Ammon's horn (tissue), 1 donor: Measurements from ENCODE around the gene CALY.

Experiments used
- DNase-seq: peaks from one replicate; pipeline ENCODE4 v3.0.0-alpha.2; 2016; ENCODE audit warnings: low spot score

The CALY gene

DNA sequence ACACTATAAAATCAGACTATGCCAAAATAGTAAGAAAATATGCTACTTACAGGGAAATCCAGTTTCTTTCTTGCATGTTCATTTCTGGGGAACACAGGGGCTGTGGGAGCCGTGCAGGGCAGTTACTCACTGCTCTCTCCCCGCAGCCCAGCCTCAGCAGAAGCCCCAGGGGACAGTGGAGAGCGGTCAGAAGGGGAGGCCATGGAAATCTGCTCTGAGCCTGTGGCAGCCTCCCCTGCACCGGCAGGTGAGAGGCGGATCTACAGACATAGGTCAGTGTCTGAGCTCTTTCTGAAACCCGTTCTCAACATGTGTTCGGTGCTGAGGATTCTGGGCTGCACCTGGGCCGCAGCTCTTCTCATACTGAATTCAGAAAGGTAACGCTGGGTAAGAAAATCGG, 25.1 kb downstream of the CALY start:
- DNase-seq, result no peak

DNA sequence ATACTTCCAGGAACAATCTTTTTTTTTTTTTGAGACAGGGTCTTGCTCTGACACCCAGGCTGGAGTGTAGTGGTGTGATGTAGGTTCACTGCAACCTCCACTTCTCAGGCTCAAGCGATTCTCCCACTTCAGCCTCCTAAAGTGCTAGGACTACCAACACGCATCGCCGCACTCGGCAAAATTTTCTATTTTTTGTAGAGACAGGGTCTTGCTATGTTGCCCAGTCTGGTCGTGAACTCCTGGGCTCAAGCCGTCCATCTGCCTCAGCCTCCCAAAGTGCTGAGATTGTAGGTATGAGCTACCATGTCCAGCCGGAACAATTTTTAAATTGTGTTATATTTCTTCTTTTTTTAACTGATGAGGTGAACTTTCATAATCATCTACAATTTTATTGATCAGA, 25.9 kb downstream of the CALY start:
- no peak for DNase-seq

DNA sequence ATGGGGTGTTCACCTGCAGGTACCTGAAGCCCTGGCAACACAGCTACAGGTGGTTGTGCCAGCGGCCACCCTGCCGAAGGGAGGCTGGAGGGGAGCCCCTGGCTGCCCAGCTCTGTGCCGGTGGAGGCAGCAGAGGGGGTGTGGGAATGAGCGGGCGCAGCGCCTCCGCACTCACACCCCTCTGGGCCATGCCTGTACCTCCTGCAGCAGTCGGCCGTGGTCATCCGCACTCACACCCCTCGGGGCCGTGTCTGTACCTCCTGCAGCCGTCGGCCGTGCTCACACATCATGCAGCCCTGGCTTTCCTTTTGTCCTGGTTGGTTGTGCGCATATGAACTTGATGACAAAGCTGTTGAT, 26.3 kb downstream of the CALY start:
- DNase-seq, result no peak

GRCh38 chr10:133309720-133310398, 26.8 kb downstream of the CALY start:
- DNase-seq, result no peak

DNA sequence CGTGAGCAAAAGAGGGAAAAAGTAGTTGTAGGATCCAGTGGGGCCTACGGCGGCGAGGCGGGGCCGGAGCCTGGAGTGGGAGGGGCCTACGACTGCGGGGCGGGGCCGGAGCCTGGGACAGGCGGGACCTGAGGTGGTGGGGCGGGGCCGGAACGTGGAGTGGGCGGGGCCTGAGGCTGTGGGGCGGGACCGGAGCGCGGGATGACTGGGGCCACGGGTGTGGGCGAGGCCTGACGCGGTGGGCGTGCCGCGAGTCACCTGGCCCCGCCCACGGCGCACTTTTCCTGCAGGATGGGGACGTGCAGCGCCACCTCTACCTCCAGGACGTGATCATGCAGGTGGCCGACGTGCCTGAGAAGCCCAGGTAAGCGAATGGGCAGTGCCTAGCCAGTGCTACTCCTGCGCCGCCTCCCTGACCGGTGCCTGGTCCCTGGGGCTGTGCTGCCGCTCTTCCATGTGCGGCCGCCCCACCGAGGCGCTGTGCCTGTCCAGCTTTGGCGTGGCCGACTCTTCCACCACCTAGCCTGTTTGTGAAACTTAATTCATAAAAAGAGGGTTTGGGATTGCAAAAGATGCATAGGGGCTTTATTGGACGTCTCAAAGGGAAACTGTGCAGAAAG, 27.5 kb downstream of the CALY start:
- peak; percentile 92 for DNase-seq

GRCh38 chr10:133308421-133309099, 28.1 kb downstream of the CALY start, which contains the start of the genes TUBGCP2 and ZNF511:
Gene TUBGCP2, minus strand, starts transcription at chr10:133308872. Its CDS starts 5,931 bp downstream, at chr10:133302941.
Gene ZNF511, plus strand, starts transcription at chr10:133308914. Its CDS starts 30 bp downstream, at chr10:133308944.
- DNase-seq, result peak; percentile 82

DNA sequence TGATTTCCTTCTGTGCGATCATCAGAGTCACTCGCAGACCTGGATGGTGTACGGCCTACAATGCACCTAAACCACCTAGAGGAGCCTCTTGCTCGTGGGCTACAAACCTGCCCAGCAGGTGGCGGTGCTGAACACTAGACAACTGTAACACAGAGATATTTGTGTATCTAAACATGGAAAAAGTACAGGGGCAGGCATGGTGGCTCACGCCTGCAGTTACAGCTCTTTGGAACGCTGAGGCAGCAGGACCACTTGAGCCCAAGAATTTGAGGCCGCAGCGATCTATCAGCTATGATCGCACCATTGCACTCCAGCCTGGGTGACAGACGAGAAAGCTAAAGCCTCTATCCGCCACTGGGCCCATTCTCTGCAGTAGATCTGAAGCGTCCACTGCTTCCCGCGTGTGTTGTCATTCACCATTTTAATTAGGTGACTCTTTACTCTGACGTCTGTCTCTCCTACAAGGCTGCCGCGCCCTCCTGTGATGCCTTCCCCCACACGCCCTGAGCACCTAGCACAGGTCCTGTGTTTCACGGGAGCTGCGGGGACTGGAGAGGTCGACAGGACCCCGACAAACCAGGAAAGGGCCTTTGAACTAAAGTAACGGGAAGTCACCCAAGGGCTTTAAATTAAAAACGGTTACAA, 28.8 kb downstream of the CALY start:
- peak; percentile 68 for DNase-seq

- no peak for DNase-seq
These were observed 29.7 kb downstream of the CALY start for GRCh38 chr10:133306941-133307379.

- no peak for DNase-seq
These were observed 30.6 kb downstream of the CALY start for GRCh38 chr10:133306097-133306476.

DNA sequence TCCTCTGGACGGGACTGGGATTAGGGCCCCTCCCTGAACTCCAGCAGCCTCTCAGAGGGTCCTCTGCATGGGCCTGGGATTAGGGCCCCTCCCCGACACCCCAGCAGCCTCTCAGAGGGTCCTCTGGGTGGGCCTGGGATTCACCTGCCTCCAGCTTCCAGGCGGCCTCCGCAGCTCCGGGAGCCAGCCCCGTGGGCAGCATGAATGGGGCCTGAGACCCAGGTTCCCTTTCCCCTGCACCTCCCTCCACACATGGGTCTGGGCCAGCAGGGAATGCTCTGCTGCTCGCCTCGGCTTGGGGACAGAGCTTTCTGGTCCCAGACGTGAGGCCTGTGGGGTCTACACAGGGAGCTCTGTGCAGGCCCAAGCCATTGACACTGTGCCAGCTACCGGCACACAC, 33.5 kb downstream of the CALY start:
- no peak for DNase-seq

DNA sequence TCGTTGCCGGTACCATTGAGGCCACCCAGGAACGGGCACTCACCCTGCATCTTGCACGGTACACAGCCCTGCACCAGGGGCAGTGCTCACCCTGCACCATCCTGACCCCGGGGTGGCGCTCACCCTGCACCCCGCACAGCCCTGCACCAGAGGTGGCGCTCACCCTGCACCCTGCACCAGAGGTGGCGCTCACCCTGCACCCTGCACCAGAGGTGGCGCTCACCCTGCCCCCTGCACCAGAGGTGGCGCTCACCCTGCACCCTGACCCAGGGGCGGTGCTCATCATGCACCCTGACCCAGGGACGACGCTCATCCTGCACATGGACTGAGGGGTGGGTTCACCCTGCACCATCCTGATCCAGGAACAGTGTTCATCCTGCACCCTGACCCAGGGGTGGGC, 34.5 kb downstream of the CALY start:
- no peak for DNase-seq

DNA sequence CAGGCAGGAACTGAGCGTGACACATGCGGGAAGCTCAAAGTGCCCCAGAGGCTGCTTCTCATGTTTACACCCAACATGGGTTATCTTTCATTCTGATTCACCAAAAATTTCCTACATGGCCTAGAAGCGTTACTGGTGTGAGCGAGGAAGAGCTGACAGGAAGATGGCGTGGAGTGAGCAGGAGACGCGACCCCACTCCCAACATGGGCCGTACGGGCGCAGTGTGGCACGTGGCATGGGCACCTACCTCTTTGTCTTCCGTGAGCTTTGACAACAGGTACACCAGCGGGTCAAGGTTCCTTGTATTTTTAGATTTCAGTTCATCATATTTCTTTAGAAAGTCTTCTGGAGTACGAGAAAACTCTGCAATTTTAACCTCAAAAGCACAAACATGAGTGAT, 37.0 kb downstream of the CALY start:
- no peak for DNase-seq

GRCh38 chr10:133299224-133299623, 37.5 kb downstream of the CALY start:
- no peak for DNase-seq

- DNase-seq, result no peak
These were observed 38.2 kb downstream of the CALY start for GRCh38 chr10:133298466-133298865.

GRCh38 chr10:133297504-133297903, 39.2 kb downstream of the CALY start:
- DNase-seq, result no peak

DNA sequence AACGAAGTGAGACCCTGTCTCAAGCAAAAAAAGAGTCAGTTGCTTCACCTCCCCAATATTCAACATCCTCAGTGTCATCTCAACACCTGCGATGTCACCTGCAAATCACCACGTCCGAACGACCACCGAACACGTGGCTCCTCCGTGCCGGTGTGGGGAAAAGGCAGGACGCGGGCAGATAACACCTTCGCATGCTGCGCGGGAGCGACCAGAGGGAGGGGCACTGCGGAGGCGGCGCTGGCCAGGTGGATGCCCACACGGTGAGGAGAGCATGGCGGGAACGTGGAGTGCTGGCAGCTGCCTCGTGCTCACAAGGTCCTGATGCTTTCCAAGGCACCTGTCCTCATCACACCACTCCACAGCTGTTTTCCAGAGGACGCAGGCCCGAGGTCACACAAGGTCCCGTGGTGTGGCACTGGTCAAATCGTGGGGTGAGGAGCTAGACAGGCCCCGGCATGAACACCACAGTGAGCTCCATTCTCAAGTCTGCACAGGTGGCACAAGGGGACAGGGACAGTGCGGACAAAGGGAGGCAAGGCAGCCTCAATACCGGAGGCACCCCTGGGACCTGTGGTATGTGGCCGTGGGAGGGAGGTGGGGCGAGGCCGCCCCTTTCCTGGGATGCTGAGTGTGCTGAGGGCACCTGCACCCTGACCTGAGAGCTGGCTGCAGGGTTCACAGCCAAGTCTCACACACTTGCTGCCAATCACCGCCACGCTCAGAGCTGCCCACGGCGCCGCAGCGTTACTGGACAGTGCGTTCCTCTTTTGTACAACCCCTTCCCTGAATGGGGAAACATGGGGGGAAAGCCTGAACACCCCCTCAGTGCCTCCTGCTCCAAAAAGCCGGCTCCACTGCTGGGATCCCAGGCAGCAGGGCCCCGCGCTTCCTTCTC, 41.0 kb downstream of the CALY start:
- DNase-seq, result no peak

- DNase-seq, result no peak
These were observed 42.5 kb downstream of the CALY start for GRCh38 chr10:133294189-133294588.

- no peak for DNase-seq
These were observed 42.9 kb downstream of the CALY start for GRCh38 chr10:133293810-133294119.

GRCh38 chr10:133292919-133293809, 43.5 kb downstream of the CALY start:
- DNase-seq, result no peak

DNA sequence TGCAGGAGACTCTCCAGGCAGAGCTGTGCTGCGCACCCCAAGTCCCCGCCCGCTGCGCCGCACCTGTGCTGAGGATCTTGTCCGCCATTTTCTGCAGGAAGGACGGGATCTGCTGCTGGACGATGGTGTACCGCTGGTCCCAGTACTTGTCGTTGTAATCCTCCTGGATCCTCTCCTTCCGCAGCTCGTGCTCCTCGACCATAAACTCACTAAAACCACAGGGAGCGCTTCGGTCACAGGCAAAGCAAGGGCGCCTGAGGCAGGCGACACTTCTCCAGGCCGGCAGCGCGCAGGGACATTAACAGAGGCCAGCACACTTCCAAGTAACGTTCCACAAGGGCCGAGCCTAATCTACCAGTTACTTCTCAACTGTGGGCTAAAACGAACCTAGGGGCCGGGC, 46.9 kb downstream of the CALY start:
- no peak for DNase-seq
